Spleen (tissue), 11 donors: ENCODE results near the gene SLC28A2. TPM values are rescaled to one million over a fixed set of nuclear protein-coding genes. Genes with fewer than 3 reads are reported as not detected.

Experiments
- DNase-seq: peaks from one replicate; pipeline ENCODE4 v3.0.0-alpha.2; 2020
- H3K27ac ChIP-seq, 8 donors: fragments of 200-600 bp; sonication (generic) in 7 of 8; 1 replicate in 4 of 8; 2 replicates in 4 of 8; pipeline versions ENCODE4 v1.5.0 to v1.8.0; 2016 to 2021; ENCODE audit warnings: inconsistent platforms in 4 of 8, mild to moderate bottlenecking in 4 of 8, moderate library complexity in 1 of 8
- H3K27me3 ChIP-seq, 7 donors: fragments of 200-600 bp; sonication (generic) in 6 of 7; replicated peaks in 1 of 7; 1 replicate in 4 of 7; 2 replicates in 3 of 7; pipeline versions ENCODE4 v1.5.0 to v1.8.0; 2016 to 2021; ENCODE audit warnings: inconsistent platforms in 3 of 7, mild to moderate bottlenecking in 1 of 7
- H3K36me3 ChIP-seq, 6 donors: fragments of 200-600 bp; sonication (generic) in 5 of 6; 1 replicate in 4 of 6; 2 replicates in 2 of 6; pipeline versions ENCODE4 v1.5.0 to v1.8.0; 2016 to 2021; ENCODE audit warnings: inconsistent platforms in 2 of 6
- H3K4me1 ChIP-seq, 6 donors: fragments of 200-600 bp; sonication (generic) in 5 of 6; 1 replicate in 3 of 6; 2 replicates in 3 of 6; pipeline versions ENCODE4 v1.5.0 to v1.8.0; 2016 to 2021; ENCODE audit warnings: inconsistent platforms in 3 of 6
- H3K4me3 ChIP-seq, 8 donors: fragments of 200-600 bp; sonication (generic) in 7 of 8; 1 replicate in 4 of 8; 2 replicates in 4 of 8; pipeline versions ENCODE4 v1.5.0 to v1.8.0; 2016 to 2021; ENCODE audit warnings: inconsistent platforms in 4 of 8, mild to moderate bottlenecking in 4 of 8, moderate library complexity in 2 of 8
- H3K9me3 ChIP-seq, 8 donors: fragments of 200-600 bp; sonication (generic) in 7 of 8; 1 replicate in 4 of 8; 2 replicates in 4 of 8; pipeline versions ENCODE4 v1.5.0 to v1.8.0; 2016 to 2021; ENCODE audit warnings: inconsistent platforms in 4 of 8
- CTCF ChIP-seq, 11 experiments: fragments of 200-600 bp in 7 of 11; fragments of 450-650 bp in 4 of 11; sonication (generic) in 4 of 11; IDR thresholded peaks in 8 of 11; conservative IDR thresholded peaks in 3 of 11; 1 replicate in 7 of 11; 2 replicates in 4 of 11; pipeline versions ENCODE4 v1.4.0 to v1.8.0; 2016 to 2021; ENCODE audit warnings: antibody characterized with exemption in 11 of 11, inconsistent platforms in 4 of 11, mild to moderate bottlenecking in 1 of 11
- POLR2A ChIP-seq, 3 donors: fragments of 450-650 bp; IDR thresholded peaks; one replicate each; pipeline ENCODE4 v1.5.1; 2017; ENCODE audit warnings: antibody characterized with exemption in 3 of 3, mild to moderate bottlenecking in 1 of 3
- POLR2AphosphoS5 ChIP-seq, 3 donors: sonication (generic); formaldehyde crosslinking; IDR thresholded peaks; one replicate each; pipeline ENCODE4 v1.5.1; 2017; ENCODE audit warnings: antibody characterized with exemption in 3 of 3
- WGBS, 5 donors: extraction: QIAGEN DNeasy Blood & Tissue Kit in 3 of 5; methylation state at CpG; one replicate each; pipeline versions ENCODE4 v1.1.5 to v1.1.7; 2013 to 2018; 5-methylcytosine and 5-hydroxymethylcytosine counted together
- intact Hi-C: fragments of 100-400 bp; cut with DNase I; formaldehyde crosslinking; loops from one replicate; pipeline ENCODE4 v1.15.0; 2023; ENCODE audit warnings: low total_unique reads
- polyA plus RNA-seq, 3 donors: library from polyadenylated mRNA; stranded (reverse); fragments of 200-250 nt; gene quantifications; one replicate each; pipeline ENCODE4 v1.2.1, GENCODE V29; 2013
- total RNA-seq, 7 donors: library from RNA; depleted of rRNA in 3 of 7; stranded (reverse); fragments of >200 nt in 3 of 7; fragmentation: NEBNext Ultra II Directional in 4 of 7; extraction: Animal tissue kit (Norgen Biotek cat#: 25700) in 4 of 7; gene quantifications; one replicate each; pipeline versions ENCODE4 v1.1.0 to v1.2.1, GENCODE V29; 2016 to 2021
- donor health status: healthy with polysubstance abuse.
- donor health status: DM: no; HTN: no; CAD: no; lungs with moderate emphysema.
- donor health status: DM: no; HTN: no; CAD: no.
- donor health status: Bipolar disorder and iron deficiency.
- donor health status: healthy.
- donor health status: DM: no; HTN: no; CAD: no.
- donor health status: DM: yes; HTN: yes; CAD: no.

The SLC28A2 gene
- total and polyA plus RNA-seq, 10 donors = not detected

- H3K27ac ChIP-seq = no peak overlapping the region
- TF ChIP-seq CTCF (IDR thresholded peaks at IDR 0.05 in 8 of 11, conservative IDR thresholded peaks at IDR 0.05 in 3 of 11) (no peak), POLR2A (IDR thresholded peaks at IDR 0.05) (no peak), POLR2AphosphoS5 (IDR thresholded peaks at IDR 0.05) (no peak)
- no peaks in the 10 kb centered on the region for H3K4me1 ChIP-seq
- no peaks in the 10 kb centered on the region for H3K27me3 ChIP-seq
- no peak for DNase-seq
- 82 to 91% (median 85%) methylated on average over 4 of the region's 4 CpGs for WGBS, 5 donors
- intact Hi-C loops = no loop called here
- no peak overlapping the region for H3K4me3 ChIP-seq
- H3K36me3 ChIP-seq = no peaks in the 10 kb centered on the region
- H3K9me3 ChIP-seq = peaks cover 0 to 10% (median 0%) of the 10 kb centered on the region in 8 donors
Measured at GRCh38 chr15:45262906-45263461, 10.9 kb downstream of the SLC28A2 start.

GRCh38 chr15:45263854-45264253 is 11.8 kb downstream of the SLC28A2 start:
- 94 to 100% (median 96%) methylated on average over 2 of the region's 2 CpGs for WGBS, 5 donors
- Histone ChIP-seq H3K4me3 (no peak overlapping the region), H3K9me3 (peaks cover 0 to 5% (median 0%) of the 10 kb centered on the region in 8 donors), H3K27ac (no peak overlapping the region), H3K27me3 (no peaks in the 10 kb centered on the region), H3K36me3 (no peaks in the 10 kb centered on the region), H3K4me1 (no peaks in the 10 kb centered on the region)
- intact Hi-C loops = no loop called here
- TF ChIP-seq POLR2A (IDR thresholded peaks at IDR 0.05) (no peak), CTCF (IDR thresholded peaks at IDR 0.05 in 8 of 11, conservative IDR thresholded peaks at IDR 0.05 in 3 of 11) (no peak), POLR2AphosphoS5 (IDR thresholded peaks at IDR 0.05) (no peak)
- DNase-seq = no peak

GRCh38 chr15:45265506-45265905 is 13.5 kb downstream of the SLC28A2 start:
- TF ChIP-seq POLR2A (IDR thresholded peaks at IDR 0.05) = no peak
- no peak for TF ChIP-seq CTCF (IDR thresholded peaks at IDR 0.05 in 8 of 11, conservative IDR thresholded peaks at IDR 0.05 in 3 of 11)
- no peak for TF ChIP-seq POLR2AphosphoS5 (IDR thresholded peaks at IDR 0.05)
- Histone ChIP-seq H3K27me3 (no peaks in the 10 kb centered on the region), H3K36me3 (no peaks in the 10 kb centered on the region), H3K4me1 (no peaks in the 10 kb centered on the region), H3K27ac (no peak overlapping the region), H3K9me3 (peaks cover 0 to 4% (median 0%) of the 10 kb centered on the region in 8 donors), H3K4me3 (no peak overlapping the region)
- DNase-seq = no peak
- intact Hi-C loops = no loop called here
- 72 to 90% (median 86%) methylated on average over 3 of the region's 3 CpGs for WGBS, 5 donors

- Histone ChIP-seq H3K4me3 (no peak overlapping the region), H3K9me3 (peaks cover 0 to 4% (median 0%) of the 10 kb centered on the region in 8 donors)
- TF ChIP-seq POLR2A (IDR thresholded peaks at IDR 0.05) (no peak), CTCF (IDR thresholded peaks at IDR 0.05 in 8 of 11, conservative IDR thresholded peaks at IDR 0.05 in 3 of 11) (no peak), POLR2AphosphoS5 (IDR thresholded peaks at IDR 0.05) (no peak)
Measured at GRCh38 chr15:45268135-45268534, 16.1 kb downstream of the SLC28A2 start.

More at GRCh38 chr15:45268135-45268534, 16.1 kb downstream of the SLC28A2 start:
- 57 to 82% (median 71%) methylated on average over 2 of the region's 2 CpGs for WGBS, 5 donors
- Histone ChIP-seq H3K4me1 (no peaks in the 10 kb centered on the region), H3K27me3 (no peaks in the 10 kb centered on the region), H3K27ac (no peak overlapping the region), H3K36me3 (no peaks in the 10 kb centered on the region)
- intact Hi-C loops = no loop called here
- DNase-seq = no peak
